Esophagus muscularis mucosa (tissue), 4 donors: ENCODE data around the gene GOLGA7B.

Experiments
- EP300 ChIP-seq: sonication (generic); formaldehyde crosslinking; IDR thresholded peaks from one replicate; pipeline ENCODE4 v1.6.1; 2017; ENCODE audit warnings: antibody characterized with exemption
- POLR2A ChIP-seq: fragments of 450-650 bp; IDR thresholded peaks from one replicate; pipeline ENCODE4 v1.6.1; 2017; ENCODE audit warnings: antibody characterized with exemption, moderate library complexity, mild to moderate bottlenecking, low read depth
- POLR2AphosphoS5 ChIP-seq, 2 donors: sonication (generic); formaldehyde crosslinking; IDR thresholded peaks; one replicate each; pipeline ENCODE4 v1.6.1; 2017; ENCODE audit warnings: antibody characterized with exemption in 2 of 2
- TF ChIP-seq, protein P1 (sequence below), 3 experiments: fragments of 200-600 bp in 2 of 3; fragments of 450-650 bp in 1 of 3; sonication (generic) in 2 of 3; IDR thresholded peaks; one replicate each; pipeline ENCODE4 v1.5.1; 2017 to 2019; ENCODE audit warnings: antibody characterized with exemption in 3 of 3, mild to moderate bottlenecking in 2 of 3, moderate library complexity in 1 of 3

DNA sequence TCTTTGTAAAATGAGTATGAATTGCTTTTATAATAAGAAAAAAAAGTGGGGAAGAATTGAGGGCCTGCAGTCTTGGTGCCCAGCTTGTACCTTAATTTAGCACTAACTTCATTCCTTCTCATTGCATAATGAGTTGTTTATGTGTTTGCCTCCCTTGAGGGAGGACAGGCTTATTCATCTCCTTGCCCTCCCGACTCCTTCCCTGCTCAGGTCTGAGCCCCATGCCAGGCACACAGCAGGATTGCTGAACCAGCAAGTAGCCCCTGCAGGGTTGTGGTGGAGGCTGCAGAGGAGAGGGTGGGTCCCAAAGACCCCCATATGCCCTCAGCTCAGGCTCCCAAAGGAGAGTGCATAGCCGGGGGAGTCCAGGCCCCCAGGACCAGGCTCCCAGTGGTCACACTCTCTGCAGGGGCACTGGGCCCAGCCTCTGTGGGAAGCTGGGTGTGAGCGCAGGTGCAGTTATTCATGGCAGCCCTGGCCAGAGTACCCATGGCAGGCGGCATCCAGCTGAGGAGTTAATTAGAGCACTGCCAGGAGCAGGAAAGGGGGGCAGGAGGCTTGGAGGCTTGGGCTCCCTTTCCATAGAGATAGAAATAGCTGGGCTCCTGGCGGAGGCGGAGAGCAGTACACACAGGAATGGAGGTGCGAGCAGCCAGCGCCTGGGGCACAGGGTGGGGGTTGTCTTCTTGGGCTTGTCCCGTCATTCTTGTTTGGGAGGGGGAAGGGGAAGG, 28.2 kb upstream of the GOLGA7B start:
- no peak for TF ChIP-seq EP300
- TF ChIP-seq, protein P1, sequence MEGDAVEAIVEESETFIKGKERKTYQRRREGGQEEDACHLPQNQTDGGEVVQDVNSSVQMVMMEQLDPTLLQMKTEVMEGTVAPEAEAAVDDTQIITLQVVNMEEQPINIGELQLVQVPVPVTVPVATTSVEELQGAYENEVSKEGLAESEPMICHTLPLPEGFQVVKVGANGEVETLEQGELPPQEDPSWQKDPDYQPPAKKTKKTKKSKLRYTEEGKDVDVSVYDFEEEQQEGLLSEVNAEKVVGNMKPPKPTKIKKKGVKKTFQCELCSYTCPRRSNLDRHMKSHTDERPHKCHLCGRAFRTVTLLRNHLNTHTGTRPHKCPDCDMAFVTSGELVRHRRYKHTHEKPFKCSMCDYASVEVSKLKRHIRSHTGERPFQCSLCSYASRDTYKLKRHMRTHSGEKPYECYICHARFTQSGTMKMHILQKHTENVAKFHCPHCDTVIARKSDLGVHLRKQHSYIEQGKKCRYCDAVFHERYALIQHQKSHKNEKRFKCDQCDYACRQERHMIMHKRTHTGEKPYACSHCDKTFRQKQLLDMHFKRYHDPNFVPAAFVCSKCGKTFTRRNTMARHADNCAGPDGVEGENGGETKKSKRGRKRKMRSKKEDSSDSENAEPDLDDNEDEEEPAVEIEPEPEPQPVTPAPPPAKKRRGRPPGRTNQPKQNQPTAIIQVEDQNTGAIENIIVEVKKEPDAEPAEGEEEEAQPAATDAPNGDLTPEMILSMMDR (IDR thresholded peaks at IDR 0.05), result no peak
- no peak for TF ChIP-seq POLR2A
- TF ChIP-seq POLR2AphosphoS5 (IDR thresholded peaks at IDR 0.05), result no peak
